HG02852 (cell line): ENCODE results near the gene CELSR3.

Experiments used
- ATAC-seq: cut with Tn5 transposase; IDR thresholded peaks from one replicate; pipeline ENCODE4 v1.9.1; 2021; ENCODE audit warnings: mild to moderate bottlenecking, moderate library complexity; ENCODE audit not compliant: unreplicated experiment

Gene CELSR3

GRCh38 chr3:48662753-48663488 is at the start of gene CELSR3:
TSS of gene CELSR3 (minus strand) at chr3:48662886. CDS start at chr3:48662634, 252 bp downstream.
- no peak for ATAC-seq

GRCh38 chr3:48711727-48712126 is 49.0 kb upstream of the CELSR3 start:
- ATAC-seq = no peak

- ATAC-seq = no peak
Measured at GRCh38 chr3:48709051-48709461, 46.4 kb upstream of the CELSR3 start.

- no peak for ATAC-seq
Measured at GRCh38 chr3:48708481-48708889, 45.8 kb upstream of the CELSR3 start.

- no peak for ATAC-seq
Measured at GRCh38 chr3:48707157-48707556, 44.5 kb upstream of the CELSR3 start.

- no peak for ATAC-seq
Measured at GRCh38 chr3:48702320-48702920, 39.7 kb upstream of the CELSR3 start.

GRCh38 chr3:48700731-48701405 is 38.2 kb upstream of the CELSR3 start:
- ATAC-seq = no peak

- ATAC-seq = no peak
Measured at GRCh38 chr3:48698891-48699290, 36.2 kb upstream of the CELSR3 start.

GRCh38 chr3:48697952-48698351 is 35.3 kb upstream of the CELSR3 start:
- no peak for ATAC-seq

GRCh38 chr3:48696601-48697000 is 33.9 kb upstream of the CELSR3 start:
- ATAC-seq = no peak

- no peak for ATAC-seq
Measured at GRCh38 chr3:48696156-48696555, 33.5 kb upstream of the CELSR3 start.

GRCh38 chr3:48695393-48695753 is 32.7 kb upstream of the CELSR3 start:
- no peak for ATAC-seq

- ATAC-seq = no peak
Measured at GRCh38 chr3:48694610-48695392, 32.1 kb upstream of the CELSR3 start.

GRCh38 chr3:48693826-48694225 is 31.1 kb upstream of the CELSR3 start:
- no peak for ATAC-seq

- no peak for ATAC-seq
Measured at GRCh38 chr3:48692551-48692950, 29.9 kb upstream of the CELSR3 start.

GRCh38 chr3:48690846-48691458 is 28.3 kb upstream of the CELSR3 start:
- ATAC-seq = no peak

GRCh38 chr3:48689384-48689783 is 26.7 kb upstream of the CELSR3 start:
- no peak for ATAC-seq

GRCh38 chr3:48688737-48689075 is 26.0 kb upstream of the CELSR3 start:
- ATAC-seq = no peak

GRCh38 chr3:48688032-48688736 is 25.5 kb upstream of the CELSR3 start:
- ATAC-seq = no peak

GRCh38 chr3:48687220-48687678 is 24.6 kb upstream of the CELSR3 start:
- ATAC-seq = no peak
